IMR-90 (cell line): Measurements from ENCODE around the gene SYNPO. TPM values are rescaled to one million over a fixed set of nuclear protein-coding genes. Genes with fewer than 3 reads are reported as not detected.

Source experiments
- ATAC-seq: fragments of 200-7000 bp; cut with Tn5 transposase; 2 replicates; pipeline ENCODE4 v1.9.1; 2020; ENCODE audit warnings: low read depth, mild to moderate bottlenecking, moderate library complexity
- BruUV-seq: library from RNA; stranded (reverse); fragments of 400-500 nt; replicated peaks from 2 replicates; lab custom pipeline; 2021; lab: Mats Ljungman, UMichigan
- CTCF ChIA-PET: fragments of 300-600 bp; formaldehyde crosslinking; extraction: SDS; loops from one replicate; lab custom pipeline; 2021; ENCODE audit warnings: antibody characterized with exemption; lab: Yijun Ruan, JAX
- POLR2A ChIA-PET: fragments of 300-600 bp; sonication (Branson Sonifier 250); formaldehyde crosslinking; loops from one replicate; lab custom pipeline; 2022; ENCODE audit warnings: antibody characterized with exemption; ENCODE audit not compliant: unreplicated experiment; lab: Charles Lee
- DNase-seq: peaks from one replicate; pipeline ENCODE4 v3.0.0; 2013
- H2AFZ ChIP-seq: replicated peaks from 2 replicates; pipeline ENCODE3; 2013; ENCODE audit warnings: low read length, mild to moderate bottlenecking; ENCODE audit not compliant: poor library complexity
- H2AK5ac ChIP-seq: 2 replicates; pipeline ENCODE4 v1.6.1; 2013; ENCODE audit warnings: low read depth, low read length, inconsistent platforms
- H2AK9ac ChIP-seq: replicated peaks from 2 replicates; pipeline ENCODE3; 2013; ENCODE audit warnings: mild to moderate bottlenecking, low read depth, low read length, moderate library complexity; ENCODE audit not compliant: poor library complexity
- H2BK120ac ChIP-seq: 2 replicates; pipeline ENCODE4 v1.6.1; 2013; ENCODE audit warnings: low read depth, low read length, inconsistent platforms
- H2BK15ac ChIP-seq: 3 replicates; pipeline ENCODE4 v1.6.1; 2013; ENCODE audit warnings: low read depth, low read length, inconsistent platforms
- H2BK20ac ChIP-seq: 2 replicates; pipeline ENCODE4 v1.6.1; 2013; ENCODE audit warnings: low read depth, mild to moderate bottlenecking, inconsistent platforms, low read length, moderate library complexity
- H2BK5ac ChIP-seq: 2 replicates; pipeline ENCODE4 v1.6.1; 2013; ENCODE audit warnings: mild to moderate bottlenecking, low read depth, low read length, inconsistent platforms; ENCODE audit not compliant: poor library complexity, severe bottlenecking
- H3K14ac ChIP-seq: replicated peaks from 2 replicates; pipeline ENCODE4 v1.6.1; 2013; ENCODE audit warnings: low read depth, low read length, inconsistent platforms
- H3K18ac ChIP-seq: 2 replicates; pipeline ENCODE4 v1.6.1; 2013; ENCODE audit warnings: low read depth, low read length, control low read depth
- H3K23ac ChIP-seq: 2 replicates; pipeline ENCODE4 v1.6.1; 2013; ENCODE audit warnings: low read depth, low read length, inconsistent platforms
- H3K27ac ChIP-seq: 2 replicates; pipeline ENCODE4 v1.5.1; 2013; ENCODE audit warnings: mild to moderate bottlenecking, control low read depth, low read length; ENCODE audit not compliant: insufficient read depth
- H3K27me3 ChIP-seq: 2 replicates; pipeline ENCODE4 v1.6.1; 2013; ENCODE audit warnings: low read length; ENCODE audit not compliant: control insufficient read depth, insufficient read depth
- H3K36me3 ChIP-seq: 2 replicates; pipeline ENCODE4 v1.6.1; 2013; ENCODE audit warnings: low read length, mixed read lengths; ENCODE audit not compliant: control insufficient read depth, insufficient read depth
- H3K4ac ChIP-seq: 2 replicates; pipeline ENCODE4 v1.6.1; 2013; ENCODE audit warnings: low read depth, low read length, inconsistent platforms
- H3K4me1 ChIP-seq: 2 replicates; pipeline ENCODE4 v1.6.1; 2013; ENCODE audit warnings: low read length, mixed read lengths; ENCODE audit not compliant: control insufficient read depth, insufficient read depth
- H3K4me2 ChIP-seq: 2 replicates; pipeline ENCODE4 v1.6.1; 2013; ENCODE audit warnings: low read depth, mild to moderate bottlenecking, control low read depth, low read length, moderate library complexity
- H3K4me3 ChIP-seq: 2 replicates; pipeline ENCODE4 v1.5.1; 2013; ENCODE audit warnings: low read depth, mild to moderate bottlenecking, control low read depth, low read length, moderate library complexity; ENCODE audit not compliant: insufficient read depth
- H3K56ac ChIP-seq: 2 replicates; pipeline ENCODE4 v1.6.1; 2013; ENCODE audit warnings: low read length, inconsistent platforms; ENCODE audit not compliant: insufficient read depth; ENCODE audit errors: extremely low read depth
- H3K79me1 ChIP-seq, 2 experiments: 2 replicates each; pipeline ENCODE4 v1.6.1; 2013; ENCODE audit warnings: low read length in 2 of 2, inconsistent platforms in 1 of 2, low read depth in 1 of 2
- H3K9ac ChIP-seq: 2 replicates; pipeline ENCODE4 v1.6.1; 2013; ENCODE audit warnings: low read depth, low read length, control low read depth
- H3K9me1 ChIP-seq: 2 replicates; pipeline ENCODE4 v1.6.1; 2013; ENCODE audit warnings: low read length, inconsistent platforms; ENCODE audit not compliant: insufficient read depth
- H3K9me3 ChIP-seq: 2 replicates; pipeline ENCODE4 v1.6.1; 2013; ENCODE audit warnings: low read length; ENCODE audit not compliant: control insufficient read depth, insufficient read depth
- H4K20me1 ChIP-seq: 2 replicates; pipeline ENCODE4 v1.6.1; 2013; ENCODE audit warnings: low read length, inconsistent platforms; ENCODE audit not compliant: insufficient read depth
- H4K5ac ChIP-seq: 2 replicates; pipeline ENCODE4 v1.6.1; 2013; ENCODE audit warnings: mild to moderate bottlenecking, low read depth, low read length, control low read depth
- H4K8ac ChIP-seq, 2 experiments: 2 replicates each; pipeline ENCODE4 v1.6.1; 2013; ENCODE audit warnings: low read depth in 2 of 2, low read length in 2 of 2, control low read depth in 1 of 2, inconsistent platforms in 1 of 2
- H4K91ac ChIP-seq: 2 replicates; pipeline ENCODE4 v1.6.1; 2013; ENCODE audit warnings: low read depth, low read length, inconsistent platforms; ENCODE audit not compliant: insufficient read depth
- BHLHE40 ChIP-seq: fragments of 150-350 bp; IDR thresholded peaks from 2 replicates; pipeline ENCODE4 v1.6.1; 2016; ENCODE audit warnings: mild to moderate bottlenecking, low read depth, low read length
- CEBPB ChIP-seq: IDR thresholded peaks from 2 replicates; pipeline ENCODE4 v1.6.1; 2012; ENCODE audit warnings: low read depth, low read length, improper control_type of control experiment
- CHD1 ChIP-seq: IDR thresholded peaks from 2 replicates; pipeline ENCODE4 v1.6.1; 2012; ENCODE audit warnings: low read depth, low read length, improper control_type of control experiment
- CTCF ChIP-seq: conservative IDR thresholded peaks from 2 replicates; pipeline ENCODE4 v1.5.1; 2012; ENCODE audit warnings: mild to moderate bottlenecking, low read depth, low read length, improper control_type of control experiment
- ELK1 ChIP-seq: fragments of 150-350 bp; IDR thresholded peaks from 2 replicates; pipeline ENCODE4 v1.6.1; 2016; ENCODE audit warnings: low read depth, mild to moderate bottlenecking, low read length, moderate library complexity, borderline replicate concordance
- FOS ChIP-seq: fragments of 150-350 bp; IDR thresholded peaks from 2 replicates; pipeline ENCODE4 v1.6.1; 2016; ENCODE audit warnings: low read depth, low read length
- MAFK ChIP-seq: IDR thresholded peaks from 2 replicates; pipeline ENCODE4 v1.6.1; 2012; ENCODE audit warnings: low read depth, low read length, improper control_type of control experiment
- MAZ ChIP-seq: IDR thresholded peaks from 2 replicates; pipeline ENCODE4 v1.6.1; 2012; ENCODE audit warnings: low read depth, mild to moderate bottlenecking, low read length, improper control_type of control experiment, moderate library complexity, borderline replicate concordance
- MXI1 ChIP-seq: IDR thresholded peaks from 2 replicates; pipeline ENCODE4 v1.6.1; 2012; ENCODE audit warnings: low read depth, mild to moderate bottlenecking, low read length, moderate library complexity, borderline replicate concordance
- NFE2L2 ChIP-seq: fragments of 150-350 bp; IDR thresholded peaks from 2 replicates; pipeline ENCODE4 v1.6.1; 2016; ENCODE audit warnings: low read depth, mild to moderate bottlenecking, low read length
- POLR2A ChIP-seq: IDR thresholded peaks from 2 replicates; pipeline ENCODE4 v1.6.1; 2012; ENCODE audit warnings: mild to moderate bottlenecking, low read depth, low read length
- RAD21 ChIP-seq: IDR thresholded peaks from 2 replicates; pipeline ENCODE4 v1.6.1; 2012; ENCODE audit warnings: low read length, improper control_type of control experiment
- RCOR1 ChIP-seq: IDR thresholded peaks from 2 replicates; pipeline ENCODE4 v1.6.1; 2012; ENCODE audit warnings: mild to moderate bottlenecking, low read length, improper control_type of control experiment; ENCODE audit not compliant: insufficient replicate concordance
- RFX5 ChIP-seq: IDR thresholded peaks from 2 replicates; pipeline ENCODE4 v1.8.0; 2012; ENCODE audit warnings: low read depth, mild to moderate bottlenecking, low read length, moderate library complexity
- SMC3 ChIP-seq: fragments of 150-350 bp; IDR thresholded peaks from 2 replicates; pipeline ENCODE4 v1.6.1; 2016; ENCODE audit warnings: low read depth, mild to moderate bottlenecking, antibody characterized with exemption, low read length, moderate library complexity
- USF2 ChIP-seq: fragments of 150-350 bp; IDR thresholded peaks from 2 replicates; pipeline ENCODE4 v1.6.1; 2017; ENCODE audit warnings: mild to moderate bottlenecking, antibody characterized with exemption, low read length, low read depth
- WGBS, 2 experiments: methylation state at CpG; one replicate each; pipeline versions ENCODE4 v1.1.5 to v1.1.7; 2013; ENCODE audit warnings: missing lambda C conversion rate in 2 of 2; ENCODE audit not compliant: insufficient read length in 1 of 2; ENCODE audit errors: extremely low coverage in 2 of 2; 5-methylcytosine and 5-hydroxymethylcytosine counted together
- dilution Hi-C: fragments of 300-500 bp; cut with HindIII; formaldehyde crosslinking; loops from one replicate; pipeline ENCODE4 v1.14.3; 2018; ENCODE audit warnings: low sequenced_read_pairs; ENCODE audit not compliant: unreplicated experiment
- in situ Hi-C: fragments of 300-500 bp; cut with MboI; formaldehyde crosslinking; loops from 3 replicates; pipeline ENCODE4 v1.14.3; 2019; ENCODE audit warnings: low sequenced_read_pairs, inconsistent platforms, mixed read lengths
- intact Hi-C: fragments of 100-400 bp; cut with micrococcal nuclease; formaldehyde crosslinking; loops from 2 replicates; pipeline ENCODE4 v1.10.0; 2022
- polyA plus RNA-seq, 3 experiments: library from polyadenylated mRNA; depleted of rRNA; stranded (reverse); fragments of >200 nt; gene quantifications; 2 replicates each; pipeline ENCODE4 v1.2.3, GENCODE V29; 2012; ENCODE audit warnings: low replicate concordance in 1 of 3
- total RNA-seq: library from RNA; depleted of rRNA; stranded (reverse); fragments of >200 nt; gene quantifications from 2 replicates; pipeline ENCODE4 v1.2.3, GENCODE V29; 2012

SYNPO gene
- total and polyA plus RNA-seq, 2 of the 4 experiments (the other 2 are of a cell fraction): 3.0 to 24.8 TPM

GRCh38 chr5:150612405-150612804 lies 28.1 kb upstream of the SYNPO start:
- Histone ChIP-seq H3K18ac (no peak overlapping the region), H3K14ac (no peak overlapping the region), H3K27me3 (peaks cover 4% of the 10 kb centered on the region; the same call in 1 of the 2 replicates), H2AFZ (no peak overlapping the region), H2BK5ac (no peak overlapping the region), H3K27ac (no peak overlapping the region), H3K4ac (no peak overlapping the region), H2BK120ac (no peak overlapping the region), H3K79me1 (no peaks in the 10 kb centered on the region), H3K23ac (no peak overlapping the region), H2BK15ac (no peak overlapping the region), H4K5ac (no peak overlapping the region), H3K4me3 (no peak overlapping the region), H4K8ac (no peak overlapping the region), H3K56ac (no peak overlapping the region), H3K9me3 (no peaks in the 10 kb centered on the region), H2AK9ac (no peak overlapping the region), H2BK20ac (no peak overlapping the region), H3K36me3 (no peaks in the 10 kb centered on the region), H2AK5ac (peak overlapping the region; percentile 4; the same call in 1 of the 2 replicates), H3K9ac (no peak overlapping the region), H4K91ac (no peak overlapping the region), H3K4me2 (no peak overlapping the region), H3K9me1 (0 out of 2 replicates have a peak, but pooled peaks cover 8% of the 10 kb centered on the region), H4K20me1 (no peaks in the 10 kb centered on the region), H3K4me1 (peaks cover 8% of the 10 kb centered on the region)
- ATAC-seq (no peak), DNase-seq (no peak)
- 100% methylated on average over 2 of the region's 4 CpGs; no CpG with 5 or more reads in 1 of the 2 experiments for WGBS, 2 experiments
- ChIA-PET POLR2A (no interaction called here), CTCF (no interaction called here)
- TF ChIP-seq MAZ: no peak
- TF ChIP-seq RAD21: no peak
- TF ChIP-seq CHD1: no peak
- TF ChIP-seq POLR2A: no peak
- TF ChIP-seq MXI1: no peak
- TF ChIP-seq RCOR1: no peak
- TF ChIP-seq NFE2L2: no peak
- no peak for TF ChIP-seq BHLHE40
- no peak for TF ChIP-seq FOS
- TF ChIP-seq SMC3: no peak
- TF ChIP-seq USF2: no peak
- no peak for TF ChIP-seq ELK1
- no peak for TF ChIP-seq CTCF
- TF ChIP-seq MAFK: no peak
- no peak for TF ChIP-seq CEBPB
- no peak for TF ChIP-seq RFX5
- no TSS peak for BruUV-seq
- intact Hi-C loops: no loop called here
- dilution Hi-C loops: no loop called here
- in situ Hi-C loops: no loop called here
